HEK293T (cell line): ENCODE results near the gene GFER.

ENCODE experiments used
- CTCF ChIA-PET: fragments of 350-600 bp; formaldehyde crosslinking; extraction: SDS; loops from one replicate; lab custom pipeline; 2021; ENCODE audit warnings: antibody characterized with exemption, inconsistent platforms; lab: Yijun Ruan, JAX
- POLR2A ChIA-PET: fragments of 350-600 bp; formaldehyde crosslinking; extraction: SDS; loops from one replicate; lab custom pipeline; 2020; ENCODE audit warnings: antibody characterized with exemption, inconsistent platforms; lab: Yijun Ruan, JAX
- DNase-seq: peaks from one replicate; pipeline ENCODE4 v3.0.0; 2012; ENCODE audit warnings: mixed read lengths; ENCODE audit errors: extremely low spot score
- ARNT ChIP-seq: fragments of 450-650 bp; IDR thresholded peaks from 2 replicates; pipeline ENCODE4 v1.6.1; 2017; ENCODE audit warnings: mild to moderate bottlenecking
- BHLHE40 ChIP-seq: fragments of 450-650 bp; IDR thresholded peaks from 2 replicates; pipeline ENCODE4 v1.6.1; 2016; ENCODE audit warnings: mild to moderate bottlenecking, moderate library complexity, borderline replicate concordance
- CTBP1 ChIP-seq: fragments of 450-650 bp; IDR thresholded peaks from 2 replicates; pipeline ENCODE4 v1.6.1; 2016; ENCODE audit warnings: borderline replicate concordance
- ELF4 ChIP-seq: fragments of 450-650 bp; IDR thresholded peaks from 2 replicates; pipeline ENCODE4 v1.6.1; 2017; ENCODE audit warnings: antibody characterized with exemption
- FOXA1 ChIP-seq: fragments of 450-650 bp; IDR thresholded peaks from 2 replicates; pipeline ENCODE4 v1.6.1; 2016; ENCODE audit warnings: mild to moderate bottlenecking
- FOXK2 ChIP-seq: fragments of 450-650 bp; IDR thresholded peaks from 2 replicates; pipeline ENCODE4 v1.6.1; 2016; ENCODE audit warnings: mild to moderate bottlenecking
- FOXM1 ChIP-seq: fragments of 450-650 bp; IDR thresholded peaks from 2 replicates; pipeline ENCODE4 v1.6.1; 2017; ENCODE audit warnings: mild to moderate bottlenecking, borderline replicate concordance
- L3MBTL2 ChIP-seq: fragments of 450-650 bp; conservative IDR thresholded peaks from 2 replicates; pipeline ENCODE4 v1.6.1; 2016; ENCODE audit warnings: mild to moderate bottlenecking
- LEF1 ChIP-seq: fragments of 450-650 bp; IDR thresholded peaks from 2 replicates; pipeline ENCODE4 v1.6.1; 2017; ENCODE audit warnings: mild to moderate bottlenecking, borderline replicate concordance
- NFRKB ChIP-seq: fragments of 450-650 bp; IDR thresholded peaks from 2 replicates; pipeline ENCODE4 v1.6.1; 2016; ENCODE audit warnings: mild to moderate bottlenecking, moderate library complexity
- SP1 ChIP-seq: fragments of 450-650 bp; IDR thresholded peaks from 2 replicates; pipeline ENCODE4 v1.6.1; 2017
- SUZ12 ChIP-seq: fragments of 450-650 bp; IDR thresholded peaks from 2 replicates; pipeline ENCODE4 v1.6.1; 2016; ENCODE audit warnings: mild to moderate bottlenecking
- TARDBP ChIP-seq: fragments of 450-650 bp; IDR thresholded peaks from 2 replicates; pipeline ENCODE4 v1.6.1; 2016
- ZNF384 ChIP-seq: fragments of 450-650 bp; IDR thresholded peaks from 2 replicates; pipeline ENCODE4 v1.6.1; 2016
- TF ChIP-seq, protein P1 (sequence below): fragments of 450-650 bp; IDR thresholded peaks from 2 replicates; pipeline ENCODE4 v1.6.1; 2016

Gene GFER

DNA sequence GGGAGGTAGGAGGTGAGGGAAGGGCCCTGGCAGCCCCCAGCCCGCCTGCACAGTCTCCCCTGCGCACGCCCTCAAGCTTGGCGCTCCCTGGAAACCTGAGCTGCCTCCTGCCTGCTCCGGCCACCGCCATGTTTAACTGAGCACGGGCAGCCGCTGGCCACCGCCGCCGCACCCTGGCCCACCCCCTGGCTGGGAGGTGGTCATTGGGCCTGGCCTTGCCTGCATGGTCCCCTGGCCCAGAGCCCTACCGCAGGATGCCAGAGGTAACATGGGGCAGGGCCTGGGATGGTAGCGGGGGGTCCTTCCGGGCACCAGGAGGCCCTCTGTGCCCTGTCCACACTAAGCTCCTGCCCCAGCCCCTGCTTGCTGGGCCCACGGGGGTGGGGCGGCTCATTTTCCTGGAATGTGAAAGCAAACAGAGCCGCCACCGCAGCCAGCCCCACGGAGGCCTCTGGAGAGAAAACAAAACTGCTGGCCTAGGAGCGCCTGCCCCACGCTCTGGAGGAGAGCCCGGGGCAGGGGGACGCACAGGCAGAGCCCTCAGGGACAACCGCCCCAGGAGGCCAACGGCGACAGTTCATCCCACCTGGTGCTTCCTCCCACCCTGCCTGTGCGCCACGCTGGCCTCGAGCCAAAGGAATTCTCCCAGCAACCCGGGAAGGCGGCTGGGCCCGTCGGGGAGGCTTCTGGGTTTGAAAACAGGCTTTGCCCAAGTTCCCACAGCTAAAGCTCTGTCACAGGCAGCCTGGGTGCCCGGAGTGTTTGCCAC, 51.6 kb downstream of the GFER start:
- ChIA-PET POLR2A (interaction anchor here (1.5 to 3.3 kb wide), 2 partner anchors 12 to 71 kb away, joined by 5 to 10 read pairs; partner anchors contain the start of genes NTHL1, RPS2 and TSC2), CTCF (no interaction called here)
- DNase-seq = no peak
- no peak for TF ChIP-seq ARNT
- no peak for TF ChIP-seq FOXM1
- TF ChIP-seq LEF1 = no peak
- no peak for TF ChIP-seq ZNF384
- no peak for TF ChIP-seq CTBP1
- TF ChIP-seq, protein P1, sequence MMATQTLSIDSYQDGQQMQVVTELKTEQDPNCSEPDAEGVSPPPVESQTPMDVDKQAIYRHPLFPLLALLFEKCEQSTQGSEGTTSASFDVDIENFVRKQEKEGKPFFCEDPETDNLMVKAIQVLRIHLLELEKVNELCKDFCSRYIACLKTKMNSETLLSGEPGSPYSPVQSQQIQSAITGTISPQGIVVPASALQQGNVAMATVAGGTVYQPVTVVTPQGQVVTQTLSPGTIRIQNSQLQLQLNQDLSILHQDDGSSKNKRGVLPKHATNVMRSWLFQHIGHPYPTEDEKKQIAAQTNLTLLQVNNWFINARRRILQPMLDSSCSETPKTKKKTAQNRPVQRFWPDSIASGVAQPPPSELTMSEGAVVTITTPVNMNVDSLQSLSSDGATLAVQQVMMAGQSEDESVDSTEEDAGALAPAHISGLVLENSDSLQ = no peak
- TF ChIP-seq FOXA1 = no peak
- no peak for TF ChIP-seq TARDBP
- TF ChIP-seq FOXK2 = no peak
- no peak for TF ChIP-seq L3MBTL2
- TF ChIP-seq NFRKB = no peak

- POLR2A ChIA-PET = interaction anchor here (1.5 to 3.3 kb wide), 2 partner anchors 11 to 72 kb away, joined by 5 to 10 read pairs; partner anchors contain the start of genes NTHL1, RPS2 and TSC2
- no peak for DNase-seq
- TF ChIP-seq, protein P1 = no peak
- no peak for TF ChIP-seq SUZ12
- TF ChIP-seq ZNF384 = no peak
- no peak for TF ChIP-seq BHLHE40
- no peak for TF ChIP-seq TARDBP
- no peak for TF ChIP-seq FOXK2
- TF ChIP-seq LEF1 = no peak
- no peak for TF ChIP-seq ARNT
- TF ChIP-seq FOXA1 = no peak
- no peak for TF ChIP-seq ELF4
- CTCF ChIA-PET = no interaction called here
Observed at GRCh38 chr16:2036200-2036966, 52.4 kb downstream of the GFER start.

DNA sequence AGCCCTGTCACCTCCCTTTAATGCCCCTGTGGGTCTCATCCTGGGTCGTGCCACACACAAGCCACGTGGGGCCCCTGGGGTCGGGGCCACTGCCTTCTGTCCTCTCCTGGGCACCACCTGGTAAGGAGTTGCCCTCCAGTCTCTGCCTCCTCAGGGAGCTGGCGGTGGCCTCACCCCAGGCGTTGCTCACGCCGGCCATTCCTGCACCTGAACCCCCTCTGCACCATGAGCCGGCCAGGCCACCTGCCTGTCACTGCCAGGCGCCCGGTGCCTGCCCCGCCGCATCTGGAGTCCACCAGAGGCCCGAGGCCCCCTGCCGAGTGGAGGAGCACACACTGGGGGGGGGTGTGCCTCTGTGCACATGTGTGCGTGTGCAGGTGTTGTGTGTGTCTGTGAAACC, 53.1 kb downstream of the GFER start:
- TF ChIP-seq L3MBTL2 (no peak), TARDBP (no peak), FOXA1 (no peak), NFRKB (no peak), SP1 (no peak), FOXM1 (no peak), ELF4 (no peak), FOXK2 (no peak), ARNT (no peak), BHLHE40 (no peak), CTBP1 (no peak), SUZ12 (no peak), ZNF384 (no peak), LEF1 (no peak)
- TF ChIP-seq, protein P1 = no peak
- CTCF ChIA-PET = interaction anchor here (0.5 kb wide), 1 partner anchor 67 kb away, joined by 4 read pairs; no protein-coding TSS in a partner anchor
- POLR2A ChIA-PET = interaction anchor here (3.3 kb wide), 1 partner anchor 10 kb away, joined by 10 read pairs; the partner anchor contains the start of genes NTHL1 and TSC2
- DNase-seq = no peak
